Uterus (tissue), 4 donors: ENCODE measurements around the gene ZDHHC11B. TPM values are rescaled to one million over a fixed set of nuclear protein-coding genes. Genes with fewer than 3 reads are reported as not detected.

Source experiments
- DNase-seq, 2 donors: peaks; one replicate each; pipeline ENCODE4 v3.0.0-alpha.2; 2019 to 2020
- H3K27ac ChIP-seq, 2 donors: fragments of 200-600 bp; sonication (generic); 1 replicate in 1 of 2; 2 replicates in 1 of 2; pipeline ENCODE4 v1.5.1; 2016 to 2018
- H3K27me3 ChIP-seq, 2 donors: fragments of 200-600 bp; sonication (generic); one replicate each; pipeline ENCODE4 v1.5.1; 2018 to 2019; ENCODE audit warnings: control low read depth in 1 of 2
- H3K36me3 ChIP-seq, 2 donors: fragments of 200-600 bp; sonication (generic); one replicate each; pipeline ENCODE4 v1.5.1; 2019; ENCODE audit warnings: control low read depth in 1 of 2
- H3K4me1 ChIP-seq, 2 donors: fragments of 200-600 bp; sonication (generic); one replicate each; pipeline ENCODE4 v1.5.1; 2018 to 2019; ENCODE audit warnings: control low read depth in 1 of 2
- H3K4me3 ChIP-seq, 2 donors: fragments of 200-600 bp; sonication (generic); 1 replicate in 1 of 2; 2 replicates in 1 of 2; pipeline ENCODE4 v1.5.1; 2018 to 2019; ENCODE audit warnings: mild to moderate bottlenecking in 1 of 2
- H3K9me3 ChIP-seq, 2 donors: fragments of 200-600 bp; sonication (generic); one replicate each; pipeline ENCODE4 v1.5.1; 2019; ENCODE audit warnings: control low read depth in 1 of 2
- CTCF ChIP-seq, 4 experiments: fragments of 200-600 bp in 2 of 4; fragments of 450-650 bp in 2 of 4; sonication (generic) in 2 of 4; IDR thresholded peaks; one replicate each; pipeline ENCODE4 v1.5.1; 2016 to 2019; ENCODE audit warnings: antibody characterized with exemption in 4 of 4, mild to moderate bottlenecking in 2 of 4, moderate library complexity in 1 of 4
- POLR2A ChIP-seq, 2 donors: fragments of 450-650 bp; IDR thresholded peaks; one replicate each; pipeline ENCODE4 v1.6.1; 2016; ENCODE audit warnings: antibody characterized with exemption in 2 of 2, mild to moderate bottlenecking in 1 of 2, moderate library complexity in 1 of 2
- intact Hi-C: fragments of 100-400 bp; cut with DNase I; formaldehyde crosslinking; loops from one replicate; pipeline ENCODE4 v1.15.1; 2023; ENCODE audit warnings: low total_unique reads
- total RNA-seq, 4 donors: library from RNA; depleted of rRNA in 3 of 4; stranded (reverse); fragments of >200 nt in 3 of 4; gene quantifications; one replicate each; pipeline versions ENCODE4 v1.1.0 to v1.2.4, GENCODE V29; 2014 to 2023
- donor health status: DM: yes; HTN: yes; CAD: no.

Gene ZDHHC11B
- total RNA-seq, 4 donors from 2014 or later, result under 0.01 to 15.1 (median 1.5) TPM

- Histone ChIP-seq H3K27ac (no peak overlapping the region), H3K36me3 (no peaks in the 10 kb centered on the region), H3K4me1 (peaks cover 0 to 7% of the 10 kb centered on the region in 2 donors), H3K9me3 (no peaks in the 10 kb centered on the region), H3K27me3 (no peaks in the 10 kb centered on the region), H3K4me3 (no peak overlapping the region)
- TF ChIP-seq CTCF (IDR thresholded peaks at IDR 0.05), result no peak
- TF ChIP-seq POLR2A (IDR thresholded peaks at IDR 0.05), result no peak
- peak in 1 of 2 donors; percentile 28 for DNase-seq
- intact Hi-C loops, result no loop called here
Observed at GRCh38 chr5:761854-762710, 22.4 kb downstream of the ZDHHC11B start.

- Histone ChIP-seq H3K27ac (no peak overlapping the region), H3K36me3 (no peaks in the 10 kb centered on the region), H3K9me3 (no peaks in the 10 kb centered on the region), H3K27me3 (no peaks in the 10 kb centered on the region), H3K4me3 (no peak overlapping the region), H3K4me1 (peaks cover 0 to 7% of the 10 kb centered on the region in 2 donors)
- intact Hi-C loops, result no loop called here
- TF ChIP-seq POLR2A (IDR thresholded peaks at IDR 0.05) (no peak), CTCF (IDR thresholded peaks at IDR 0.05) (no peak)
- no peak for DNase-seq
Observed at GRCh38 chr5:761059-761771, 23.3 kb downstream of the ZDHHC11B start.

GRCh38 chr5:760363-761058 lies 24.0 kb downstream of the ZDHHC11B start:
- TF ChIP-seq CTCF (IDR thresholded peaks at IDR 0.05) (no peak), POLR2A (IDR thresholded peaks at IDR 0.05) (no peak)
- no peak for DNase-seq
- H3K36me3 ChIP-seq, result no peaks in the 10 kb centered on the region
- H3K4me1 ChIP-seq, result peaks cover 0 to 7% of the 10 kb centered on the region in 2 donors
- H3K27ac ChIP-seq, result no peak overlapping the region
- intact Hi-C loops, result no loop called here
- no peak overlapping the region for H3K4me3 ChIP-seq
- H3K9me3 ChIP-seq, result no peaks in the 10 kb centered on the region
- no peaks in the 10 kb centered on the region for H3K27me3 ChIP-seq

- Histone ChIP-seq H3K4me3 (no peak overlapping the region), H3K27ac (no peak overlapping the region), H3K9me3 (no peaks in the 10 kb centered on the region), H3K36me3 (no peaks in the 10 kb centered on the region), H3K4me1 (peaks cover 0 to 7% of the 10 kb centered on the region in 2 donors), H3K27me3 (no peaks in the 10 kb centered on the region)
- intact Hi-C loops, result no loop called here
- TF ChIP-seq POLR2A (IDR thresholded peaks at IDR 0.05), result no peak
- TF ChIP-seq CTCF (IDR thresholded peaks at IDR 0.05), result no peak
- no peak for DNase-seq
Observed at GRCh38 chr5:759781-760362, 24.7 kb downstream of the ZDHHC11B start.
